HepG2 (cell line): ENCODE measurements around the gene CACNA2D3. TPM values are rescaled to one million over a fixed set of nuclear protein-coding genes. Genes with fewer than 3 reads are reported as not detected.

Experiments
- ATAC-seq: fragments of 200-7000 bp; cut with Tn5 transposase; 3 replicates; pipeline ENCODE4 v1.9.1; 2020; ENCODE audit warnings: mild to moderate bottlenecking, moderate library complexity
- BruUV-seq: library from RNA; stranded (reverse); fragments of 400-500 nt; replicated peaks from 2 replicates; lab custom pipeline; 2021; lab: Mats Ljungman, UMichigan
- CTCF ChIA-PET: fragments of 300-600 bp; formaldehyde crosslinking; extraction: SDS; loops from one replicate; lab custom pipeline; 2021; ENCODE audit warnings: low total read pairs, inconsistent platforms, low intra/inter-chr PET ratio; lab: Yijun Ruan, JAX
- POLR2A ChIA-PET: fragments of 350-600 bp; sonication (Branson Sonifier 250); formaldehyde crosslinking; loops from one replicate; lab custom pipeline; 2020; ENCODE audit warnings: antibody characterized with exemption, inconsistent platforms; lab: Yijun Ruan, JAX
- DNase-seq: peaks from one replicate; pipeline ENCODE4 v3.0.0-alpha.2; 2015; ENCODE audit warnings: low spot score
- FAIRE-seq: peaks from 3 replicates; lab custom pipeline; 2011; peaks lifted over from hg19 to GRCh38; lab: Jason Lieb, UNC
- H2AFZ ChIP-seq: one replicate; pipeline ENCODE4 v1.6.1; 2011; ENCODE audit warnings: low read length, inconsistent platforms
- H3K27ac ChIP-seq: fragments of 300-600 bp; 3 replicates; pipeline ENCODE4 v1.8.0; 2011; ENCODE audit warnings: mixed run types, mild to moderate bottlenecking, mixed read lengths, low read length, inconsistent platforms; ENCODE audit not compliant: insufficient read depth; ENCODE audit errors: extremely low read length
- H3K27me3 ChIP-seq, 2 experiments: fragments of 200-600 bp in 1 of 2; 2 replicates in 1 of 2; 3 replicates in 1 of 2; pipeline versions ENCODE4 v1.6.0 to v1.8.0; 2011; ENCODE audit warnings: low read length in 2 of 2, mild to moderate bottlenecking in 2 of 2, moderate library complexity in 2 of 2, inconsistent platforms in 1 of 2; ENCODE audit not compliant: insufficient read depth in 2 of 2, control insufficient read depth in 1 of 2
- H3K36me3 ChIP-seq, 2 experiments: fragments of 200-600 bp in 1 of 2; replicated peaks in 1 of 2; 2 replicates in 1 of 2; 3 replicates in 1 of 2; pipeline versions ENCODE4 v1.5.1 to v1.8.0; 2011; ENCODE audit warnings: low read length in 2 of 2, inconsistent platforms in 1 of 2; ENCODE audit not compliant: insufficient read depth in 2 of 2, control insufficient read depth in 1 of 2
- H3K4me1 ChIP-seq: 2 replicates; pipeline ENCODE4 v1.5.1; 2012; ENCODE audit warnings: low read length, inconsistent platforms; ENCODE audit not compliant: insufficient read depth
- H3K4me2 ChIP-seq: 2 replicates; pipeline ENCODE4 v1.6.0; 2011; ENCODE audit warnings: low read depth, low read length, inconsistent platforms
- H3K4me3 ChIP-seq, 3 experiments: fragments of 200-600 bp in 1 of 3; sonication (generic), shearing (Covaris generic) in 1 of 3; replicated peaks in 1 of 3; 2 replicates each; pipeline ENCODE4 v1.5.1; 2011 to 2016; ENCODE audit warnings: low read length in 3 of 3, inconsistent platforms in 2 of 3, low read depth in 2 of 3, mild to moderate bottlenecking in 2 of 3, control low read depth in 1 of 3, mixed read lengths in 1 of 3; ENCODE audit not compliant: insufficient read depth in 1 of 3
- H3K79me2 ChIP-seq: one replicate; pipeline ENCODE4 v1.6.1; 2011; ENCODE audit warnings: low read length, inconsistent platforms; ENCODE audit not compliant: insufficient read depth
- H3K9ac ChIP-seq: 2 replicates; pipeline ENCODE4 v1.6.0; 2011; ENCODE audit warnings: mild to moderate bottlenecking, low read depth, low read length, inconsistent platforms; ENCODE audit not compliant: insufficient read depth
- H3K9me3 ChIP-seq: 2 replicates; pipeline ENCODE4 v1.5.1; 2012; ENCODE audit warnings: mild to moderate bottlenecking, low read length
- H4K20me1 ChIP-seq: 2 replicates; pipeline ENCODE4 v1.6.0; 2011; ENCODE audit warnings: inconsistent platforms, mild to moderate bottlenecking, low read length, moderate library complexity; ENCODE audit not compliant: insufficient read depth
- AHR ChIP-seq: IDR thresholded peaks from 2 replicates; pipeline ENCODE4 v1.6.1; 2018; ENCODE audit warnings: missing genetic modification reagents, missing compliant biosample characterization
- CHD4 ChIP-seq: fragments of 200-600 bp; sonication (generic); IDR thresholded peaks from 2 replicates; pipeline ENCODE4 v1.7.0; 2017; ENCODE audit warnings: mild to moderate bottlenecking, low read length, borderline replicate concordance
- HMG20B ChIP-seq: conservative IDR thresholded peaks from 2 replicates; pipeline ENCODE4 v1.6.1; 2016; ENCODE audit warnings: missing genetic modification reagents, missing compliant biosample characterization
- KLF16 ChIP-seq, 2 experiments: sonication (generic) in 1 of 2; formaldehyde crosslinking in 1 of 2; IDR thresholded peaks; 2 replicates each; pipeline versions ENCODE4 v1.6.1 to v1.8.0; 2016 to 2023; ENCODE audit warnings: missing genetic modification reagents in 2 of 2, missing compliant biosample characterization in 1 of 2
- MEF2D ChIP-seq: sonication (generic); formaldehyde crosslinking; IDR thresholded peaks from 2 replicates; pipeline ENCODE4 v1.5.1; 2020; ENCODE audit warnings: mild to moderate bottlenecking, missing genetic modification reagents
- MIER3 ChIP-seq: IDR thresholded peaks from 2 replicates; pipeline ENCODE4 v1.6.1; 2016; ENCODE audit warnings: missing compliant biosample characterization, borderline replicate concordance
- NONO ChIP-seq, 2 experiments: fragments of 450-650 bp in 1 of 2; sonication (generic) in 1 of 2; formaldehyde crosslinking in 1 of 2; IDR thresholded peaks in 1 of 2; conservative IDR thresholded peaks in 1 of 2; 2 replicates each; pipeline versions ENCODE4 v1.6.1 to v1.8.0; 2017 to 2022; ENCODE audit warnings: mild to moderate bottlenecking in 1 of 2, missing genetic modification reagents in 1 of 2, moderate library complexity in 1 of 2
- RAD21 ChIP-seq: fragments of 450-650 bp; formaldehyde crosslinking; IDR thresholded peaks from 2 replicates; pipeline ENCODE4 v1.5.0; 2020; ENCODE audit warnings: mild to moderate bottlenecking
- RFX3 ChIP-seq: IDR thresholded peaks from 2 replicates; pipeline ENCODE4 v1.6.1; 2016; ENCODE audit warnings: missing biosample characterization, missing genetic modification reagents
- RORA ChIP-seq: sonication (generic); formaldehyde crosslinking; IDR thresholded peaks from 2 replicates; pipeline ENCODE4 v1.5.0; 2020; ENCODE audit warnings: mild to moderate bottlenecking, missing genetic modification reagents, moderate library complexity
- ZKSCAN8 ChIP-seq: IDR thresholded peaks from 2 replicates; pipeline ENCODE4 v1.6.1; 2016; ENCODE audit warnings: borderline replicate concordance, missing genetic modification reagents, missing compliant biosample characterization
- ZNF564 ChIP-seq: sonication (generic); formaldehyde crosslinking; IDR thresholded peaks from 2 replicates; pipeline ENCODE4 v1.8.1; 2023; ENCODE audit warnings: mild to moderate bottlenecking, missing genetic modification reagents
- WGBS: methylation state at CpG from one replicate; pipeline ENCODE4 v1.1.6; 2017; ENCODE audit warnings: low lambda C conversion rate; 5-methylcytosine and 5-hydroxymethylcytosine counted together
- in situ Hi-C: cut with HindIII; loops from 2 replicates; pipeline ENCODE4 v1.10.0; 2017; ENCODE audit warnings: low pct_unique_long_range_greater_than_20kb; ENCODE audit not compliant: extremely low pct_ligation_motif_present
- intact Hi-C: fragments of 100-400 bp; cut with micrococcal nuclease; formaldehyde crosslinking; loops from one replicate; pipeline ENCODE4 v1.10.0; 2022; ENCODE audit not compliant: unreplicated experiment
- polyA plus RNA-seq, 8 experiments: library from polyadenylated mRNA; depleted of rRNA in 3 of 8; stranded (reverse) in 7 of 8; unstranded in 1 of 8; fragments of >200 nt; fragmentation: Illumina TruSeq in 4 of 8; extraction: Trizol in 4 of 8; gene quantifications; 2 replicates each; pipeline versions ENCODE4 v1.2.1 to v1.2.3, GENCODE V29; 2011 to 2016; ENCODE audit warnings: low read depth in 4 of 8, missing spikeins in 1 of 8, mixed read lengths in 1 of 8; ENCODE audit not compliant: insufficient read depth in 1 of 8
- total RNA-seq, 5 experiments: library from RNA; depleted of rRNA; stranded (reverse); fragments of >200 nt; fragmentation: Illumina TruSeq; extraction: Trizol; gene quantifications; 2 replicates each; pipeline ENCODE4 v1.2.3, GENCODE V29; 2016; ENCODE audit warnings: low read depth in 1 of 5
- TF ChIP-seq, protein P1 (sequence below): sonication (generic); formaldehyde crosslinking; IDR thresholded peaks from 2 replicates; pipeline ENCODE4 v1.5.1; 2020; ENCODE audit warnings: mild to moderate bottlenecking, missing genetic modification reagents, moderate library complexity
- TF ChIP-seq, protein P2 (sequence below): sonication (generic); formaldehyde crosslinking; IDR thresholded peaks from 2 replicates; pipeline ENCODE4 v1.5.0; 2020; ENCODE audit warnings: mild to moderate bottlenecking, low read depth, missing genetic modification reagents, borderline replicate concordance
- TF ChIP-seq, protein P3 (sequence below): sonication (generic); formaldehyde crosslinking; IDR thresholded peaks from 2 replicates; pipeline ENCODE4 v1.8.1; 2022; ENCODE audit warnings: low read depth, mild to moderate bottlenecking, missing genetic modification reagents
- TF ChIP-seq, protein P4 (sequence below): sonication (generic); formaldehyde crosslinking; IDR thresholded peaks from 2 replicates; pipeline ENCODE4 v1.4.0; 2020; ENCODE audit warnings: mild to moderate bottlenecking, missing genetic modification reagents
- TF ChIP-seq, protein P5 (sequence below): sonication (generic); formaldehyde crosslinking; IDR thresholded peaks from 2 replicates; pipeline ENCODE4 v1.4.0; 2020; ENCODE audit warnings: missing genetic modification reagents, borderline replicate concordance

CACNA2D3 gene
- total and polyA plus RNA-seq, 2 of the 13 experiments (the other 11 are each of a cell fraction or from before 2014, with no cell fraction given): not detected

DNA sequence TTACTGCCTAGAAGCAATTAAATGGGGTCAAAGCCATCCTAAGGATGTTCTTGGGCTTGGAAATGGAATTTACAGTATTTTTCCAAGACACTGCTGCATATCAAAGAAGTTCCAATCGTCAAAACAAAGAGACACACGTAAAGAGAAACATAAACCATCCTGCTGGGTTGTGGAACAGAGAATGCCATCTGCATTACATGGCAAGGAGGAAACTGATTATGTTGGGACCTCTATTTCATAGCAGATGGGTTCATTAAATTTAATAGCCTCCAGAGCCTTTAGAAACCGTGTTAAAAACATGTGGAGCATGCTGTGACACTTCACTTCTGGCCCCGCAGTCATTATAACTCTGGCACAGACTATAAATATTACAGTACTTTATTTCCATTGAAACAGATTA, 650.9 kb downstream of the CACNA2D3 start:
- no peaks in the 10 kb centered on the region for H3K79me2 ChIP-seq
- no peaks in the 10 kb centered on the region for H4K20me1 ChIP-seq
- H2AFZ ChIP-seq: no peak overlapping the region
- peaks cover 1 to 3% of the 10 kb centered on the region in 2 experiments; a peak in 2 of 5 replicates for H3K27me3 ChIP-seq
- in situ Hi-C loops (no loop called here), intact Hi-C loops (no loop called here)
- FAIRE-seq: no peak
- ATAC-seq: no peak
- no peaks in the 10 kb centered on the region for H3K36me3 ChIP-seq
- TF ChIP-seq, protein P1, sequence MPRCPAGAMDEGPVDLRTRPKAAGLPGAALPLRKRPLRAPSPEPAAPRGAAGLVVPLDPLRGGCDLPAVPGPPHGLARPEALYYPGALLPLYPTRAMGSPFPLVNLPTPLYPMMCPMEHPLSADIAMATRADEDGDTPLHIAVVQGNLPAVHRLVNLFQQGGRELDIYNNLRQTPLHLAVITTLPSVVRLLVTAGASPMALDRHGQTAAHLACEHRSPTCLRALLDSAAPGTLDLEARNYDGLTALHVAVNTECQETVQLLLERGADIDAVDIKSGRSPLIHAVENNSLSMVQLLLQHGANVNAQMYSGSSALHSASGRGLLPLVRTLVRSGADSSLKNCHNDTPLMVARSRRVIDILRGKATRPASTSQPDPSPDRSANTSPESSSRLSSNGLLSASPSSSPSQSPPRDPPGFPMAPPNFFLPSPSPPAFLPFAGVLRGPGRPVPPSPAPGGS (CRISPR knock-in tag): no peak
- TF ChIP-seq RORA (CRISPR knock-in tag) (no peak), HMG20B (no peak), RAD21 (CRISPR knock-in tag) (no peak), AHR (CRISPR knock-in tag) (no peak), KLF16 (CRISPR knock-in tag; IDR thresholded peaks at IDR 0.05) (no peak), ZNF564 (CRISPR knock-in tag) (no peak), NONO (IDR thresholded peaks at IDR 0.05) (no peak), NONO (CRISPR knock-in tag; conservative IDR thresholded peaks at IDR 0.05) (no peak), MEF2D (CRISPR knock-in tag) (no peak), CHD4 (no peak), ZKSCAN8 (no peak), MIER3 (no peak), RFX3 (CRISPR knock-in tag) (no peak)
- TF ChIP-seq, protein P2, sequence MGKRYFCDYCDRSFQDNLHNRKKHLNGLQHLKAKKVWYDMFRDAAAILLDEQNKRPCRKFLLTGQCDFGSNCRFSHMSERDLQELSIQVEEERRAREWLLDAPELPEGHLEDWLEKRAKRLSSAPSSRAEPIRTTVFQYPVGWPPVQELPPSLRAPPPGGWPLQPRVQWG (CRISPR knock-in tag): no peak
- TF ChIP-seq, protein P3, sequence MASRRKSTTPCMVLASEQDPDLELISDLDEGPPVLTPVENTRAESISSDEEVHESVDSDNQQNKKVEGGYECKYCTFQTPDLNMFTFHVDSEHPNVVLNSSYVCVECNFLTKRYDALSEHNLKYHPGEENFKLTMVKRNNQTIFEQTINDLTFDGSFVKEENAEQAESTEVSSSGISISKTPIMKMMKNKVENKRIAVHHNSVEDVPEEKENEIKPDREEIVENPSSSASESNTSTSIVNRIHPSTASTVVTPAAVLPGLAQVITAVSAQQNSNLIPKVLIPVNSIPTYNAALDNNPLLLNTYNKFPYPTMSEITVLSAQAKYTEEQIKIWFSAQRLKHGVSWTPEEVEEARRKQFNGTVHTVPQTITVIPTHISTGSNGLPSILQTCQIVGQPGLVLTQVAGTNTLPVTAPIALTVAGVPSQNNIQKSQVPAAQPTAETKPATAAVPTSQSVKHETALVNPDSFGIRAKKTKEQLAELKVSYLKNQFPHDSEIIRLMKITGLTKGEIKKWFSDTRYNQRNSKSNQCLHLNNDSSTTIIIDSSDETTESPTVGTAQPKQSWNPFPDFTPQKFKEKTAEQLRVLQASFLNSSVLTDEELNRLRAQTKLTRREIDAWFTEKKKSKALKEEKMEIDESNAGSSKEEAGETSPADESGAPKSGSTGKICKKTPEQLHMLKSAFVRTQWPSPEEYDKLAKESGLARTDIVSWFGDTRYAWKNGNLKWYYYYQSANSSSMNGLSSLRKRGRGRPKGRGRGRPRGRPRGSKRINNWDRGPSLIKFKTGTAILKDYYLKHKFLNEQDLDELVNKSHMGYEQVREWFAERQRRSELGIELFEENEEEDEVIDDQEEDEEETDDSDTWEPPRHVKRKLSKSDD: no peak
- TF ChIP-seq, protein P4, sequence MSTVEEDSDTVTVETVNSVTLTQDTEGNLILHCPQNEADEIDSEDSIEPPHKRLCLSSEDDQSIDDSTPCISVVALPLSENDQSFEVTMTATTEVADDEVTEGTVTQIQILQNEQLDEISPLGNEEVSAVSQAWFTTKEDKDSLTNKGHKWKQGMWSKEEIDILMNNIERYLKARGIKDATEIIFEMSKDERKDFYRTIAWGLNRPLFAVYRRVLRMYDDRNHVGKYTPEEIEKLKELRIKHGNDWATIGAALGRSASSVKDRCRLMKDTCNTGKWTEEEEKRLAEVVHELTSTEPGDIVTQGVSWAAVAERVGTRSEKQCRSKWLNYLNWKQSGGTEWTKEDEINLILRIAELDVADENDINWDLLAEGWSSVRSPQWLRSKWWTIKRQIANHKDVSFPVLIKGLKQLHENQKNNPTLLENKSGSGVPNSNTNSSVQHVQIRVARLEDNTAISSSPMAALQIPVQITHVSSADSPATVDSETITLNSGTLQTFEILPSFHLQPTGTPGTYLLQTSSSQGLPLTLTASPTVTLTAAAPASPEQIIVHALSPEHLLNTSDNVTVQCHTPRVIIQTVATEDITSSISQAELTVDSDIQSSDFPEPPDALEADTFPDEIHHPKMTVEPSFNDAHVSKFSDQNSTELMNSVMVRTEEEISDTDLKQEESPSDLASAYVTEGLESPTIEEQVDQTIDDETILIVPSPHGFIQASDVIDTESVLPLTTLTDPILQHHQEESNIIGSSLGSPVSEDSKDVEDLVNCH (CRISPR knock-in tag): no peak
- TF ChIP-seq, protein P5, sequence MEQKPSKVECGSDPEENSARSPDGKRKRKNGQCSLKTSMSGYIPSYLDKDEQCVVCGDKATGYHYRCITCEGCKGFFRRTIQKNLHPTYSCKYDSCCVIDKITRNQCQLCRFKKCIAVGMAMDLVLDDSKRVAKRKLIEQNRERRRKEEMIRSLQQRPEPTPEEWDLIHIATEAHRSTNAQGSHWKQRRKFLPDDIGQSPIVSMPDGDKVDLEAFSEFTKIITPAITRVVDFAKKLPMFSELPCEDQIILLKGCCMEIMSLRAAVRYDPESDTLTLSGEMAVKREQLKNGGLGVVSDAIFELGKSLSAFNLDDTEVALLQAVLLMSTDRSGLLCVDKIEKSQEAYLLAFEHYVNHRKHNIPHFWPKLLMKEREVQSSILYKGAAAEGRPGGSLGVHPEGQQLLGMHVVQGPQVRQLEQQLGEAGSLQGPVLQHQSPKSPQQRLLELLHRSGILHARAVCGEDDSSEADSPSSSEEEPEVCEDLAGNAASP (CRISPR knock-in tag): no peak
- no TSS peak for BruUV-seq
- no peak overlapping the region for H3K27ac ChIP-seq
- no peak overlapping the region for H3K4me2 ChIP-seq
- H3K4me3 ChIP-seq: no peak overlapping the region
- 0% methylated on average over 4 of the region's 4 CpGs for WGBS
- H3K9me3 ChIP-seq: no peaks in the 10 kb centered on the region
- POLR2A ChIA-PET: no interaction called here
- no peak overlapping the region for H3K9ac ChIP-seq
- H3K4me1 ChIP-seq: no peaks in the 10 kb centered on the region
- CTCF ChIA-PET: no interaction called here
- DNase-seq: no peak
